ENCODE data around the gene CKAP2.

CKAP2 gene

GRCh38 chr13:52411629-52412028 is 43.6 kb upstream of the CKAP2 start:
- H3K4me2 ChIP-seq (ENCODE audit: low read length) = peak overlapping the region; percentile 25
- no peaks in the 10 kb centered on the region for H3K27me3 ChIP-seq (ENCODE audit: low read depth, low read length)
- H4K20me1 ChIP-seq (ENCODE audit: insufficient read depth, low read length) = no peaks in the 10 kb centered on the region
- TF ChIP-seq CTCF (IDR thresholded peaks at IDR 0.05; ENCODE audit: low read depth, low read length) (no peak), EZH2phosphoT487 (IDR thresholded peaks at IDR 0.05; ENCODE audit: low read depth) (no peak)
- H3K9me3 ChIP-seq (ENCODE audit: insufficient read depth, low read length) = no peaks in the 10 kb centered on the region
- peaks cover 14% of the 10 kb centered on the region for H3K4me1 ChIP-seq (ENCODE audit: low read length)
- H3K9ac ChIP-seq (ENCODE audit: low read length) = no peak overlapping the region
- no peak overlapping the region for H3K4me3 ChIP-seq (ENCODE audit: low read length)
- H3K36me3 ChIP-seq (replicated peaks; ENCODE audit: low read depth, low read length) = peaks cover 33% of the 10 kb centered on the region
- no peaks in the 10 kb centered on the region for H3K79me2 ChIP-seq (ENCODE audit: low read length)
- no peak overlapping the region for H2AFZ ChIP-seq (ENCODE audit: low read depth, low read length)
- peak overlapping the region; percentile 51 for H3K27ac ChIP-seq (ENCODE audit: low read length)

- TF ChIP-seq EZH2phosphoT487 (IDR thresholded peaks at IDR 0.05; ENCODE audit: low read depth) (no peak), CTCF (IDR thresholded peaks at IDR 0.05; ENCODE audit: low read depth, low read length) (no peak)
- Histone ChIP-seq H3K79me2 (ENCODE audit: low read length) (no peaks in the 10 kb centered on the region), H4K20me1 (ENCODE audit: insufficient read depth, low read length) (no peaks in the 10 kb centered on the region), H2AFZ (ENCODE audit: low read depth, low read length) (no peak overlapping the region), H3K4me1 (ENCODE audit: low read length) (peaks cover 14% of the 10 kb centered on the region), H3K4me2 (ENCODE audit: low read length) (peak overlapping the region; percentile 25), H3K36me3 (replicated peaks; ENCODE audit: low read depth, low read length) (peaks cover 38% of the 10 kb centered on the region), H3K27me3 (ENCODE audit: low read depth, low read length) (no peaks in the 10 kb centered on the region), H3K4me3 (ENCODE audit: low read length) (no peak overlapping the region), H3K27ac (ENCODE audit: low read length) (peak overlapping the region; percentile 51), H3K9me3 (ENCODE audit: insufficient read depth, low read length) (no peaks in the 10 kb centered on the region), H3K9ac (ENCODE audit: low read length) (no peak overlapping the region)
Measured at GRCh38 chr13:52412128-52412527, 43.1 kb upstream of the CKAP2 start.

- Histone ChIP-seq H4K20me1 (ENCODE audit: insufficient read depth, low read length) (no peaks in the 10 kb centered on the region), H3K9me3 (ENCODE audit: insufficient read depth, low read length) (no peaks in the 10 kb centered on the region), H3K27ac (ENCODE audit: low read length) (no peak overlapping the region), H3K4me1 (ENCODE audit: low read length) (peaks cover 14% of the 10 kb centered on the region), H3K27me3 (ENCODE audit: low read depth, low read length) (no peaks in the 10 kb centered on the region), H3K4me2 (ENCODE audit: low read length) (no peak overlapping the region), H2AFZ (ENCODE audit: low read depth, low read length) (no peak overlapping the region), H3K36me3 (replicated peaks; ENCODE audit: low read depth, low read length) (peaks cover 44% of the 10 kb centered on the region), H3K9ac (ENCODE audit: low read length) (no peak overlapping the region), H3K79me2 (ENCODE audit: low read length) (no peaks in the 10 kb centered on the region), H3K4me3 (ENCODE audit: low read length) (no peak overlapping the region)
- TF ChIP-seq EZH2phosphoT487 (IDR thresholded peaks at IDR 0.05; ENCODE audit: low read depth) = no peak
- TF ChIP-seq CTCF (IDR thresholded peaks at IDR 0.05; ENCODE audit: low read depth, low read length) = no peak
Measured at GRCh38 chr13:52414051-52414450, 41.2 kb upstream of the CKAP2 start.

GRCh38 chr13:52414963-52415362 is 40.3 kb upstream of the CKAP2 start:
- Histone ChIP-seq H3K79me2 (ENCODE audit: low read length) (no peaks in the 10 kb centered on the region), H4K20me1 (ENCODE audit: insufficient read depth, low read length) (no peaks in the 10 kb centered on the region), H3K4me3 (ENCODE audit: low read length) (no peak overlapping the region), H2AFZ (ENCODE audit: low read depth, low read length) (no peak overlapping the region), H3K36me3 (replicated peaks; ENCODE audit: low read depth, low read length) (peaks cover 48% of the 10 kb centered on the region), H3K4me1 (ENCODE audit: low read length) (peaks cover 14% of the 10 kb centered on the region), H3K27me3 (ENCODE audit: low read depth, low read length) (no peaks in the 10 kb centered on the region), H3K27ac (ENCODE audit: low read length) (no peak overlapping the region), H3K4me2 (ENCODE audit: low read length) (no peak overlapping the region), H3K9ac (ENCODE audit: low read length) (no peak overlapping the region), H3K9me3 (ENCODE audit: insufficient read depth, low read length) (no peaks in the 10 kb centered on the region)
- TF ChIP-seq CTCF (IDR thresholded peaks at IDR 0.05; ENCODE audit: low read depth, low read length) (no peak), EZH2phosphoT487 (IDR thresholded peaks at IDR 0.05; ENCODE audit: low read depth) (no peak)
